ENCODE results near the gene PCDHGA2. TPM values are rescaled to one million over a fixed set of nuclear protein-coding genes. Genes with fewer than 3 reads are reported as not detected.

PCDHGA2 gene
- total RNA-seq (2014; rRNA removed; shearing (Covaris generic)): 0.82 and 1.0 TPM in 2 replicates
- polyA plus RNA-seq (2016; fragmentation: Nextera tagmentation; extraction: Ambion mirVana): 0.17 and 0.45 TPM in 2 replicates
- long read RNA-seq: 0 reads

DNA sequence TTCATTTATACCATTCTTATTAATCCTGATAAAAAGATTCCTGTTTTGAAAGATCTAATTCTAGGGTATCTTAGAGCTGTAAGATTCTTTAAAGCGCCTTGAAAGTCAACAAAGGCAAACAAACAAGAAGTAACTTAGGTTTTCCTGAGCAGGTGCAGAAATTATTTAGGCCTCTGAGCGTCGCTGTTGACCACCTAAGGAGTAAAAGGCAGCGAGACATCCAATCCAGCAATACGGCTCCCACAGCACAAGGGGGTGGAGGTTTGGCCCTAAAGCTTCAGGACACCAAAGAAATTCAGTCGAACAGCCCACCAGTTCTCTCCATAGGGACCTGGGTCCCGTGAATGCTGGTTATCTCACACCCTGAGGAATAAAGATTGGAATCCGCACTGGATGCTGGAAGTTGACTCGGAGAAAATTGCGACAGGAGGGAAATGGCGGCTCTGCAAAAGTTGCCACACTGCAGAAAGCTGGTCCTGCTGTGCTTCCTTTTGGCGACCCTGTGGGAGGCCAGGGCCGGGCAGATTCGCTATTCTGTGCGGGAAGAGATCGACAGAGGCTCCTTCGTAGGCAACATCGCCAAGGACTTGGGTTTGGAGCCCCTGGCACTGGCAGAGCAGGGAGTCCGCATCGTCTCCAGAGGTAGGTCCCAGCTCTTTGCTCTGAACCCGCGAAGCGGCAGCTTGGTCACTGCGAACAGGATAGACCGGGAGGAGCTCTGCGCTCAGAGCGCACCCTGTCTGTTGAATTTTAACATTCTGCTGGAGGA lies at the start of gene PCDHGA2:
Gene PCDHGA2 (plus strand): TSS at position 223 of the 769 bp plus-strand sequence.
- H3K4me3 ChIP-seq: no peak within 1 kb of the TSS
- no peaks in the 10 kb centered on the region for H3F3A ChIP-seq (replicated peaks; ENCODE audit: low read depth)
- Mint-ChIP-seq H3K27ac (no peak within 1 kb of the TSS), H3K27me3 (ENCODE audit: insufficient read depth, low read depth, poor library complexity) (no peaks in the 10 kb centered on the region), H3K4me3 (no peak within 1 kb of the TSS), H3K9me3 (peaks cover 68% of the 10 kb centered on the region), H3K4me1 (no peaks in the 10 kb centered on the region; the same call in 2 of the 3 replicates), H3K36me3 (ENCODE audit: low read depth) (peaks cover 19% of the 10 kb centered on the region)
- DNase-seq (ENCODE audit: low spot score) (peak; percentile 81), ATAC-seq (peak; percentile 40; the same call in 2 of the 3 replicates)
- H3K79me2 ChIP-seq (replicated peaks; ENCODE audit: insufficient read depth): no peaks in the 10 kb centered on the region
- no peaks in the 10 kb centered on the region for H4K20me1 ChIP-seq (replicated peaks; ENCODE audit: insufficient read depth)
- no peak within 1 kb of the TSS for H3K27ac ChIP-seq (ENCODE audit: low read depth)
- no peak within 1 kb of the TSS for H3K4me2 ChIP-seq
- TF ChIP-seq JUNB (IDR thresholded peaks at IDR 0.05; ENCODE audit: unreplicated experiment) (no peak), ZNF331 (CRISPR knock-in tag; IDR thresholded peaks at IDR 0.05; ENCODE audit: low read depth) (no peak), NANOG (IDR thresholded peaks at IDR 0.05; ENCODE audit: borderline replicate concordance) (no peak), ZNF114 (CRISPR knock-in tag; IDR thresholded peaks at IDR 0.05) (no peak), POLR2AphosphoS5 (IDR thresholded peaks at IDR 0.05; ENCODE audit: low read depth) (no peak), STAT1 (IDR thresholded peaks at IDR 0.05; ENCODE audit: unreplicated experiment) (no peak)
- TF ChIP-seq, protein P1, sequence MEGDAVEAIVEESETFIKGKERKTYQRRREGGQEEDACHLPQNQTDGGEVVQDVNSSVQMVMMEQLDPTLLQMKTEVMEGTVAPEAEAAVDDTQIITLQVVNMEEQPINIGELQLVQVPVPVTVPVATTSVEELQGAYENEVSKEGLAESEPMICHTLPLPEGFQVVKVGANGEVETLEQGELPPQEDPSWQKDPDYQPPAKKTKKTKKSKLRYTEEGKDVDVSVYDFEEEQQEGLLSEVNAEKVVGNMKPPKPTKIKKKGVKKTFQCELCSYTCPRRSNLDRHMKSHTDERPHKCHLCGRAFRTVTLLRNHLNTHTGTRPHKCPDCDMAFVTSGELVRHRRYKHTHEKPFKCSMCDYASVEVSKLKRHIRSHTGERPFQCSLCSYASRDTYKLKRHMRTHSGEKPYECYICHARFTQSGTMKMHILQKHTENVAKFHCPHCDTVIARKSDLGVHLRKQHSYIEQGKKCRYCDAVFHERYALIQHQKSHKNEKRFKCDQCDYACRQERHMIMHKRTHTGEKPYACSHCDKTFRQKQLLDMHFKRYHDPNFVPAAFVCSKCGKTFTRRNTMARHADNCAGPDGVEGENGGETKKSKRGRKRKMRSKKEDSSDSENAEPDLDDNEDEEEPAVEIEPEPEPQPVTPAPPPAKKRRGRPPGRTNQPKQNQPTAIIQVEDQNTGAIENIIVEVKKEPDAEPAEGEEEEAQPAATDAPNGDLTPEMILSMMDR (conservative IDR thresholded peaks at IDR 0.05; ENCODE audit: low read depth in 2 of 2): peak; percentile 63 to 70
- 0 out of 2 replicates have a peak within 1 kb of the TSS, but pooled peaks have one; percentile 81 for H2AFZ ChIP-seq
- H3K36me3 ChIP-seq (ENCODE audit: insufficient read depth): no peaks in the 10 kb centered on the region
- H3K9me2 ChIP-seq (ENCODE audit: insufficient read depth): no peaks in the 10 kb centered on the region
- H3K27me3 ChIP-seq (ENCODE audit: insufficient read depth): no peaks in the 10 kb centered on the region
- H3K4me1 ChIP-seq (ENCODE audit: insufficient read depth): no peaks in the 10 kb centered on the region

DNA sequence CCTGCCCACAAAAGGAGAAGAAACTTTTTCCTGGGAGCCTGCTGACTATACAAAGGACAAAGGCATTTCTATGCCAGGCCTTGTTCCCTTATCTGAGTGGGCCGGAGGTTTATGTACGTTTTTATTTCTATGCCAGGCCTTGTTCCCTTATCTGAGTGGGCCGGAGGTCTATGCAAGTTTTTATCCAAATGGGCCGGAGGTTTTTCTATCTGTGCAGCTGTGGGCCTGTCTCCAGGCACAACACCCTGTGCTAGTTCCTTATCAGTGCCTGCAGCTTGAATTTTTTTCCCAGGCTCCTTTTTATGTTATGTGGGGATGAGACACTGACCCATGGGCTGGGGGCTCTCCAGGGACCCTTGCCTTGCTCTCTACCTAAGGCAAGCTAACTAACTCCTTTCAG lies 40.2 kb upstream of the PCDHGA2 start:
- no peaks in the 10 kb centered on the region for H3K36me3 ChIP-seq (ENCODE audit: insufficient read depth)
- no peak overlapping the region for H3K27ac Mint-ChIP-seq
- peaks cover 26% of the 10 kb centered on the region for H3K9me3 Mint-ChIP-seq

More for the DNA sequence above, 40.2 kb upstream of the PCDHGA2 start:
- no peak overlapping the region for H3K4me3 Mint-ChIP-seq
- H4K20me1 ChIP-seq (replicated peaks; ENCODE audit: insufficient read depth): no peaks in the 10 kb centered on the region
- H3K27ac ChIP-seq (ENCODE audit: low read depth): no peak overlapping the region
- no peak overlapping the region for H2AFZ ChIP-seq
- H3K4me1 ChIP-seq (ENCODE audit: insufficient read depth): no peaks in the 10 kb centered on the region
- DNase-seq (ENCODE audit: low spot score) (no peak), ATAC-seq (no peak)
- TF ChIP-seq NANOG (IDR thresholded peaks at IDR 0.05; ENCODE audit: borderline replicate concordance): no peak
- TF ChIP-seq EZH2phosphoT487 (IDR thresholded peaks at IDR 0.05; ENCODE audit: unreplicated experiment): no peak
- TF ChIP-seq ZNF331 (CRISPR knock-in tag; IDR thresholded peaks at IDR 0.05; ENCODE audit: low read depth): no peak
- no peak for TF ChIP-seq ZNF114 (CRISPR knock-in tag; IDR thresholded peaks at IDR 0.05)
- no peak for TF ChIP-seq JUNB (IDR thresholded peaks at IDR 0.05; ENCODE audit: unreplicated experiment)
- TF ChIP-seq, protein P2, sequence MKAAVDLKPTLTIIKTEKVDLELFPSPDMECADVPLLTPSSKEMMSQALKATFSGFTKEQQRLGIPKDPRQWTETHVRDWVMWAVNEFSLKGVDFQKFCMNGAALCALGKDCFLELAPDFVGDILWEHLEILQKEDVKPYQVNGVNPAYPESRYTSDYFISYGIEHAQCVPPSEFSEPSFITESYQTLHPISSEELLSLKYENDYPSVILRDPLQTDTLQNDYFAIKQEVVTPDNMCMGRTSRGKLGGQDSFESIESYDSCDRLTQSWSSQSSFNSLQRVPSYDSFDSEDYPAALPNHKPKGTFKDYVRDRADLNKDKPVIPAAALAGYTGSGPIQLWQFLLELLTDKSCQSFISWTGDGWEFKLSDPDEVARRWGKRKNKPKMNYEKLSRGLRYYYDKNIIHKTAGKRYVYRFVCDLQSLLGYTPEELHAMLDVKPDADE (IDR thresholded peaks at IDR 0.05): no peak
- no peak for TF ChIP-seq STAT1 (IDR thresholded peaks at IDR 0.05; ENCODE audit: unreplicated experiment)
- H3K27me3 ChIP-seq (ENCODE audit: insufficient read depth): no peaks in the 10 kb centered on the region
- no peaks in the 10 kb centered on the region for H3K4me1 Mint-ChIP-seq
- peaks cover 6% of the 10 kb centered on the region; the same call in 2 of the 3 replicates for H3K36me3 Mint-ChIP-seq (ENCODE audit: low read depth)
- no peak overlapping the region for H3K4me2 ChIP-seq
- H3K27me3 Mint-ChIP-seq (ENCODE audit: insufficient read depth, low read depth, poor library complexity): peaks cover 2% of the 10 kb centered on the region
- no peaks in the 10 kb centered on the region for H3K9me2 ChIP-seq (ENCODE audit: insufficient read depth)
- H3K79me2 ChIP-seq (replicated peaks; ENCODE audit: insufficient read depth): no peaks in the 10 kb centered on the region
- H3F3A ChIP-seq (replicated peaks; ENCODE audit: low read depth): no peaks in the 10 kb centered on the region
- no peak overlapping the region for H3K4me3 ChIP-seq

Data from GM23338 (cell line).